HAP-1 (cell line): ENCODE measurements around the gene GYG2.
A peak's percentile ranks its signal among the peaks of the same experiment; 100 is the strongest.
"Not testable (repeated sequence)": the region's sequence is repeated elsewhere in the genome, so short reads cannot be mapped to it uniquely, and the experiment has no call there.

ENCODE experiments used
- DNase-seq, 2 experiments: peaks; one replicate each; pipeline ENCODE4 v3.0.0-alpha.2; 2016 to 2020; ENCODE audit warnings: low spot score in 2 of 2
- H3K27me3 ChIP-seq: fragments of 250-450 bp; sonication (Bioruptor Pico); 2 replicates; pipeline ENCODE4 v1.5.1; 2020; ENCODE audit warnings: low read depth, mild to moderate bottlenecking, moderate library complexity
- H3K36me3 ChIP-seq: fragments of 250-450 bp; sonication (Bioruptor Pico); replicated peaks from 2 replicates; pipeline ENCODE4 v1.5.1; 2020; ENCODE audit warnings: mild to moderate bottlenecking
- H3K4me1 ChIP-seq: fragments of 250-450 bp; sonication (Bioruptor Pico); 2 replicates; pipeline ENCODE4 v1.5.1; 2020; ENCODE audit warnings: mild to moderate bottlenecking
- H3K4me3 ChIP-seq: fragments of 250-450 bp; sonication (Bioruptor Pico); 2 replicates; pipeline ENCODE4 v1.5.1; 2020; ENCODE audit warnings: mild to moderate bottlenecking, moderate library complexity
- H3K9me3 ChIP-seq: fragments of 250-450 bp; sonication (Bioruptor Pico); 2 replicates; pipeline ENCODE4 v1.5.1; 2020; ENCODE audit warnings: mild to moderate bottlenecking, moderate library complexity
- in situ Hi-C: fragments of 300-500 bp; cut with MboI; formaldehyde crosslinking; loops from 3 replicates; pipeline ENCODE4 v1.14.3; 2020; ENCODE audit warnings: low sequenced_read_pairs, inconsistent platforms, mixed read lengths

GYG2 gene

DNA sequence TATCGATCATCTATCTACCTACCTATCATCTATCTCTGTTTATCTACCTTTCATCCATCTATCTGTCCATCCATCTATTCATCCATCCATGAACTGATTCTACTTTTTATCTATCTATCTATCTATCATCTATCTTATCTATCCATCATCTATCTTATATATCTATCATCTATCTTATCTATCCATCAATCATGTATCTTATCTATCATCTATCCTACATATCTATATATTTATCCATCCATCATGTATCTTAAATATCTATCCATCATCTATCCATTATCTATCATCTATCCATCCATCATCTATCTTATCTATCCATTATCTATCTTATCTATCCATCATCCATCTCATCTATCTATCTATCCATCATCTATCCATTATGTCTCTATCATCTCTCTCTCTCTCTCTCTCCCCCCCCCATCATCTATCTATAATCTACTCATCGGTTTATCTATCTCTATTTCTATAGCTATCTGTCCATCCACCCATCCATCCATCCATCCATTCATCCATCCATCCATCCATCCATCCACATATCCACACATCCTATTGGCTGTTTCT lies 79.5 kb downstream of the GYG2 start:
- DNase-seq, result no peak
- H3K9me3 ChIP-seq, result peaks cover 2% of the 10 kb centered on the region; the same call in 1 of the 2 replicates
- H3K27me3 ChIP-seq, result no peaks in the 10 kb centered on the region
- no peaks in the 10 kb centered on the region for H3K36me3 ChIP-seq
- H3K4me1 ChIP-seq, result peaks cover 4% of the 10 kb centered on the region; the same call in 1 of the 2 replicates
- in situ Hi-C loops, result no loop called here
- no peak overlapping the region for H3K4me3 ChIP-seq

DNA sequence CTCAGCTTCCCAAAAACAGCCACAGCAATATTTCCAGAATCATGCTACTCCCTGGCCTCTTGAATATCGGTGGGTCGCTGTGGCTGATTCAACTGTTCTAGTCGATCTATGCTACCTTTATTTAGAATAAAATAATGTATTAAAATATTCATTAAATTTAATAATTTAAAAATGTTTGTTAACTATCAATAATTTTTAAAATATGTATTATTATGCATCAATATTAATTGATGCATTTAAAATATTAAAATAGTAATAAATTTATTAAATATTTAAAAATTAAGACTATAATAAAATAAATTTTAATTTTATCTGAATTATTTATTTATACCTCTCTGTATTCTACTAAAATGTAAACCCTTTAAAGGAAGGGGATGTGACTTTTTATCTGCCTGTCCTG lies 81.4 kb downstream of the GYG2 start:
- H3K4me3 ChIP-seq, result no peak overlapping the region
- no peaks in the 10 kb centered on the region for H3K27me3 ChIP-seq
- H3K36me3 ChIP-seq, result no peaks in the 10 kb centered on the region
- H3K9me3 ChIP-seq, result no peaks in the 10 kb centered on the region
- DNase-seq, result no peak
- peaks cover 4% of the 10 kb centered on the region; the same call in 1 of the 2 replicates for H3K4me1 ChIP-seq
- in situ Hi-C loops, result no loop called here

DNA sequence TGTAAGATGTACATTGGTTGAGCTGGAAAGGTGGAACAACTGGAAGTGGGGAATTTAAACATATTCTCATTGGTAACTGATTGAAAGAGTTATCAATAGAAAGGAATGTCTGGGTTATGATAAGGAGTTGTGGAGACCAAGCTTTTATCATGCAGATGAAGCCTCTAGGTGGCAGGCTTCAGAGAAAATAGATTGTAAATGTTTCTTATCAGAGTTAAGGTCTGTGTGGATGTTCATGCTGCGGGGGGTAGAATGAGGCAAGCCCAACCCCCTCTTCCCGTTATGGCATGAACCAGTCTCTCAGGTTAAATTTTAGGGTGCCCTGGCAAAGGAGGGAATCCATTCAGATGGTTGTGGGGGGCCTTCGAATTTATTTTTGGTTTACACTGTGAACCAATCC lies 84.4 kb downstream of the GYG2 start:
- Histone ChIP-seq H3K9me3 (no peaks in the 10 kb centered on the region), H3K36me3 (no peaks in the 10 kb centered on the region), H3K4me1 (peaks cover 4% of the 10 kb centered on the region; the same call in 1 of the 2 replicates), H3K4me3 (no peak overlapping the region), H3K27me3 (no peaks in the 10 kb centered on the region)
- DNase-seq, result no peak
- in situ Hi-C loops, result no loop called here

DNA sequence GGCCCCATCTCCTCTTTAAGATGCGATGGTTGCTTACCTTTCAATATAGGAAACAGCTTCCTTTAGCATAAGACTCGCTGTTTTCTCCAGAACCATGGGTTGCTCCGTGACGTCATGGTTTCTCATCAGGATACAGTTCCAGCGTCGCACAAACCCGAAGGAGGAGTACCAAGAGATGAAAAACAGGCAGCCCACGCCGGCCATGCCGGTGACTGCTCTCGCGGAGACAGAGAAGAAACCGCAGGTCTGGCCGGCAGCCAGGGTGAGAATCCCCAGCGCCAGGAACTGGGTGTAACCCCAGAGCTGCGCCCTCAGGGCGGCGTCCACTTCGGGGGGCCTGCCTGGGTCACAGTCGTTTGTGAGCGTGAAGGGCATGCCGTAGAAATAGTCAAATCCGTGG lies 89.0 kb downstream of the GYG2 start:
- in situ Hi-C loops, result no loop called here
- H3K36me3 ChIP-seq, result no peaks in the 10 kb centered on the region
- peaks cover 4% of the 10 kb centered on the region; the same call in 1 of the 2 replicates for H3K4me1 ChIP-seq
- no peak for DNase-seq
- no peak overlapping the region for H3K4me3 ChIP-seq
- no peaks in the 10 kb centered on the region for H3K27me3 ChIP-seq
- no peaks in the 10 kb centered on the region; the same call in 1 of the 2 replicates for H3K9me3 ChIP-seq

DNA sequence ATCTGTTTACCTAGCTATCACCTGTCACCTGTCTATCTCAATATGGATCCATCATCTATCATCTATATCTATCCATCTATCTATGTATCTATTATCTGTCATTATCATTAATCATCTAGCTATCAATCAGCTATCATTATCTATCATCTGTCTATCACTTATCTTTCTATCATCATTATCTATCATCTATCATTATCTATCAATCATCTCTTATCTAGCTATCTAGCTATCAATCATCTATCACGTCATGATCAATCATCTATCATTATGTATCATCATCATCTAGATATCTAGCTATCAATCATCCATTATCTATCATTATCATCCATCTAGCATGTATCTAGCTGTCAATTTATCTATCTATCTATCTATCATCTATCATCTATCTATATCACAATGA lies 92.5 kb downstream of the GYG2 start:
- in situ Hi-C loops, result no loop called here

DNA sequence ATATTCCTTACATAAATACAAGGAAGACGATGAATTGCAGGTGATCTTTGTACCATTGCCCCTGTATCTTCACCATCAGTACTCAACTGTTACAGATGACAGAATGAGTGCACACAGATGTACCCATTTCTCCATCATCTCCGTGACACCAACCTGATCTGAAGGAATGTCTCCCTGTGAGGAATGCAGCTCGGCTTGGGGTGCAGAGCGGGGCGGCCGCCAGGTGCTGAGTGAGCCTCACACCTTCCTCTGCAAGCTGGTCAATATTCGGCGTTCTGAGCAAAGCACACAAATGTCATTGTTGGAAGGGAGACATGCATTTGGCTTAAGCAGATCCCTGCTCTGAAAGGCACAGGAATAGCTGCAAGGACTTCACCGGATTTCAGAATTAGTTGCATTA lies 93.0 kb downstream of the GYG2 start:
- Histone ChIP-seq H3K4me3 (no peak overlapping the region), H3K4me1 (no peaks in the 10 kb centered on the region), H3K36me3 (no peaks in the 10 kb centered on the region), H3K9me3 (no peaks in the 10 kb centered on the region; the same call in 1 of the 2 replicates), H3K27me3 (no peaks in the 10 kb centered on the region)
- in situ Hi-C loops, result no loop called here
- no peak for DNase-seq

More for the DNA sequence above, 92.5 kb downstream of the GYG2 start:
- no peaks in the 10 kb centered on the region; the same call in 1 of the 2 replicates for H3K9me3 ChIP-seq
- H3K27me3 ChIP-seq, result no peaks in the 10 kb centered on the region
- no peak overlapping the region for H3K4me3 ChIP-seq
- no peak for DNase-seq
- no peaks in the 10 kb centered on the region for H3K4me1 ChIP-seq
- no peaks in the 10 kb centered on the region for H3K36me3 ChIP-seq

DNA sequence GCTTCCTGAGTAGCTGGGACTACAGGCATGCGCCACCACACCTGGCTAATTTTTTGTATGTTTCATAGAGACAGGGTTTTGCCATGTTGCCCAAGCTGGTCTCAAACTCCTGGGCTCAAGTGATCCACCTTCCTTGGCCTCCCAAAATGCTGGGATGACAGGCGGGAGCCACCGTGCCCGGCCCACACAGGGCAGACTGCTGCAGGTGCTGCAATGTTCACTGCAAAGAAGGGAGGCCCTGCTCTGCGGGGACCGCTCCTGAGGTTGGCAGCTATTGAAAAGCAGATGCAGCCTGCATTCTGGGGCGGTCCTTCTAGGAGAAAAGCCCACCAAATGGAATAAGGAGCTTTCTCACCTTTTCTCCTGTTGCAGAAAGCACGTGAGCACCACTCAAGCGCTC lies 95.4 kb downstream of the GYG2 start:
- DNase-seq, result no peak
- H3K36me3 ChIP-seq, result no peaks in the 10 kb centered on the region
- no peak overlapping the region for H3K4me3 ChIP-seq
- no peaks in the 10 kb centered on the region for H3K27me3 ChIP-seq
- in situ Hi-C loops, result no loop called here
- peaks cover 3% of the 10 kb centered on the region; the same call in 1 of the 2 replicates for H3K4me1 ChIP-seq
- H3K9me3 ChIP-seq, result no peaks in the 10 kb centered on the region; the same call in 1 of the 2 replicates

DNA sequence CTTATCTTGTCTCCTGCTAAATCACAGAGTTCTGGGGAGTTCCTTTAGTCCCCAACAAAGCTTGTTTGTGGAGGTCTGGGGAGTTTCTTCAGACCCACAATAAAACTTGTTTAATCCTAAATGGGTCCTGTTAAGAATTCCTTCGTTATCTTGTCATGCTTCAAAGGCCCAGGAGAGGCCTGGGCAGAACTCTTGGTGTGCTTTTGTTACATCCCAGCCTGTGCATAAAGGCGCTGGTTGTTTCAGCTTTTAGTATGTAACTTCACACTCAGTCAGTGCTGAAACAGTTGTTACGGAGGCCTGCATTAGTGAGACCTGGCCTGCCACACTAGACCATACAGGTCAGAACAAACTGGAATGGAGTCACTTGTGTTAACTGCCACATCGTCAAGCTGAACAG lies 97.5 kb downstream of the GYG2 start:
- H3K9me3 ChIP-seq, H3K27me3 ChIP-seq, DNase-seq, H3K36me3 ChIP-seq, in situ Hi-C loops, H3K4me3 ChIP-seq, H3K4me1 ChIP-seq: not testable (repeated sequence)

DNA sequence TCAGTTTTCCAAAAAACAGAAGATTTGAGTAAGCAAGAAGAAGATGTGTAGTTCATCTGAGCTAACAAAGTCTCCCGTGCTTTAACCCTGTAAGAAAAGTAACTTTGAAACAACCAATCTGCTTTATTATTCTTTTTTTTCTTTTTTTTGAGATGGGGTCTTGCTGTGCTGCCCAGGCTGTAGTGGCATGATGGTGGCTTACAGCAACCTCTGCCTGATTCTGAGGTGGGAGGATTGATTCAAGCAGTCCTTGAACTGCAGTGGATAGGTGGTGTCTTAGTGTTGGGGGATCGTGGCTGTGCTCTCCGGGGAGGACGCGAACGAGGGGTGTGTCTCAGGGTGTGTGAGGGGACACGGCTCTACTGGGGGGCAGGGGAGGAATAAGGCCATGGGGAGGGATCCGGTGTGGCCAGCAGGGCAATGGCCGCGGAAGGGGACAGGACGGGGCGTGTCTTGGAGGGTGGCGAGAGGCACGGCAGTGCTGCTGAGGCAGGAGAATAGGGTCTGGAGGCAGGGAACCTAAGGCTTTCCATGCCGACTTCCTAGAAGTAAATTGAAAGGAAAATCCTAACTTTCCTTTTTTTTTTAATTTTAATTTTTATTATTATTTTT lies 98.0 kb downstream of the GYG2 start:
- Histone ChIP-seq H3K9me3 (peaks cover 5% of the 10 kb centered on the region; the same call in 1 of the 2 replicates), H3K36me3 (no peaks in the 10 kb centered on the region), H3K4me1 (peaks cover 7% of the 10 kb centered on the region; the same call in 1 of the 2 replicates), H3K27me3 (no peaks in the 10 kb centered on the region), H3K4me3 (no peak overlapping the region)
- in situ Hi-C loops, result no loop called here
- DNase-seq, result no peak

DNA sequence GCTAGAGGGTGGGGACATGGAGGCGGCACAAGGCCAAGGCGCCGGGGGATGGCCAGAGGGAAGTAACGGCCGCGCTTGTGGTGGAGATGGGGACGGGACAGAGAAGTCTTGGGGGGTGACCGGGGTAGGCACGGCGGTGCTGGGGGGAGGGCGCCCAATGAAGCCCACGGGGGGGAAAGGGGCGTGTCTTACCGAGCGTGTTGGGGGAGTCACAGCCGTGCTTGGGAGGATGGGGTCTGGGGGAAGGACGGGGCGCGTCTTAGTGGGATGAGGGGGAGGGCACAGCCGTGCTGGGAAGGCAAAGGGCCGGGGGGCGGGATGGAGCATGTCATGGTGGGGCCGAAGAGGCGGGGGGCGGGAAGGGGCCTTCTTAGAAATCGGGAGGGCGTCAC lies 99.5 kb downstream of the GYG2 start:
- Histone ChIP-seq H3K36me3 (no peaks in the 10 kb centered on the region), H3K9me3 (peaks cover 5% of the 10 kb centered on the region; the same call in 1 of the 2 replicates), H3K27me3 (no peaks in the 10 kb centered on the region), H3K4me3 (peak overlapping the region; percentile 67), H3K4me1 (peaks cover 7% of the 10 kb centered on the region; the same call in 1 of the 2 replicates)
- peak; percentile 61 to 90 for DNase-seq
- in situ Hi-C loops, result no loop called here

DNA sequence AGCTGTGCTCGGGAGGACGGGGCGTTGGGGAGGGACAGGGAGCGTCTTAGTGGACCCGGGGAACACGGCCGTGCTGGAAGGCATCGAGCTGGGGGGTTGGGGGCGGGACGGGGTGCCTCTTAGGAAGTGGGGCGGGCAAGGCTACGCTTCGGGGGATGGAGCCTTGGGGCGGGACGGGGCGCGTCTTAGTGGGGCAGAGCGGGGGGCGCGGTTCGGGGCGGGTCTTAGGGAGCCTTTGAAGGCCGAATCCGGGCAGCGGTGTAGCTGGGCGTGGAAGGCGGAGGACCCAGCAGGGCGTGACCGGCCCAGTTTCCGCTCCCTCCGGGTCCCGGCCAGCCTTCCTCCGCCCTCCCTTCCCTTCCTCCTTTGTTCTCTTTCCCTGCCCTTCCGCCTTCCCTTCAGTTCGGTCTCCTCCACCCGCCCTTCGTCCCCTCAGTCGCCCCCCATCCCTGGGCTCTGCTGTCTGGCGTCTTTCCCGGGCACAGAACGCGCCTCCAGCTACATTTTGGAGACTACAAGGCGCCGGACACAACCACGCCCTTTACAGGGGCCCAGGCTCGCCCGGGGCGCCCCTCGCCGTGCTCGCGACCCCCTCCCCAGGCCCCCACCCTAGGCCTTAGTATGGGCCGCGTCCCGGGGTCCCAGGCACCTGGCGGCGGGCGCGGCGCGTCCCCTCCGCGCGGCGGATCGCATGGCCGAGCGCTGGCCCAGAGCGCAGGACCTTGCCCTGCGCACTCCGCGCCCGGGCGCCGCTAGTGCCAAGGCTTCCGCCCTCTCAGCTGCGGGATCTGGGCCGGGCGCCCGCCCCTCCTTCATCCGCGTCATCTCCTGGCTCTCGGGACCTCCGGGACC lies 100.1 kb downstream of the GYG2 start, which contains the start of gene ARSD:
TSS of gene ARSD (minus strand) at position 757 of the 852 bp plus-strand sequence. CDS start at position 693, 64 bp downstream.
- Histone ChIP-seq H3K36me3 (no peaks in the 10 kb centered on the region), H3K4me3 (peak within 1 kb of the TSS; percentile 67), H3K27me3 (no peaks in the 10 kb centered on the region), H3K4me1 (peaks cover 7% of the 10 kb centered on the region; the same call in 1 of the 2 replicates), H3K9me3 (peaks cover 5% of the 10 kb centered on the region; the same call in 1 of the 2 replicates)
- in situ Hi-C loops, result no loop called here
- DNase-seq, result peak; percentile 96 to 98

DNA sequence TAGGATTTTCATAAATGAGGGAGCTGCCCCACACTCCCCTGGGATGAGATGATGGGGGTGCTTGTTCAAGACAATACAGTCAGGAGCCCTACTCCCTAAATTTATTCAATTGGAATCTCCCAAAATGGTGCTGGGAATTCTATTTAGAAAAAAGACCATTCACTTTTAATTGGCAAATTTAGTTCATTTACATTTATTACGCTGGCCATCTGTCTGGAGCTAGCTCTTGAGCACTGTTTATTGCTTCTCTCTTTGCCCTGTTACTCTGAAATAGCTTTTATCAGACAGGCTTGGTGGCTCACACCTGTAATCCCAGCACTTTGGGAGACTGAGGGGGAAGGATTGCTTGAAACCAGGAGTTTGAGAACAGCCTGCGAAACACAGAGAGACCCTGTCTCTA lies 102.4 kb downstream of the GYG2 start:
- Histone ChIP-seq H3K9me3 (peaks cover 5% of the 10 kb centered on the region; the same call in 1 of the 2 replicates), H3K27me3 (no peaks in the 10 kb centered on the region), H3K4me3 (no peak overlapping the region), H3K36me3 (no peaks in the 10 kb centered on the region), H3K4me1 (peaks cover 7% of the 10 kb centered on the region; the same call in 1 of the 2 replicates)
- in situ Hi-C loops, result no loop called here
- no peak for DNase-seq

DNA sequence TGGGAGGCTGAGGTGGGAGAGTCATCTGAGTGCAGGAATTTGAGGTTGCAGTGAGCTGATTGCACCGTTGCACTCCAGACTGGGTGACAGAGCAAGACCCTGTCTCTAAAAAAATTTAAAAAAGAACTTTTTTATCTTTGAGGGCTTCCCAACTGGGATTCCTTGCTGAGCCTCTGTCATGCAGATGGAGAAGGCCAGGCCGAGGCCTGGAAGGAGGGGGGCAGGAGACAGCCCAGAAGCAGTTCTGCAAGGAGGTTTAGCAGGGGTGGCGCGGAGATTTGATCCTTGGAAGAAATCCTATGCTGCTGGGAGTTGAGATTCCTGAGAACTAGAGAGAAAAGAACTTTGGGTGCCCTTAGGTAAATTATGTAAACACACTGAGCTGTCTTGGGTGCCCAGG lies 102.9 kb downstream of the GYG2 start:
- Histone ChIP-seq H3K9me3 (peaks cover 5% of the 10 kb centered on the region; the same call in 1 of the 2 replicates), H3K27me3 (no peaks in the 10 kb centered on the region), H3K36me3 (no peaks in the 10 kb centered on the region), H3K4me3 (no peak overlapping the region), H3K4me1 (peaks cover 7% of the 10 kb centered on the region; the same call in 1 of the 2 replicates)
- in situ Hi-C loops, result no loop called here
- DNase-seq, result no peak
